Small intestine (tissue), 7 donors: Measurements from ENCODE around the gene PHF21A. TPM values are rescaled to one million over a fixed set of nuclear protein-coding genes. Genes with fewer than 3 reads are reported as not detected.

Experiments
- DNase-seq, 2 donors: peaks; one replicate each; pipeline versions ENCODE4 v3.0.0 to v3.0.0-alpha.2; 2013
- FAIRE-seq: peaks from 2 replicates; lab custom pipeline; 2012; peaks lifted over from hg19 to GRCh38; lab: Jason Lieb, UNC
- H3K27ac ChIP-seq, 3 donors: one replicate each; pipeline ENCODE4 v1.5.1; 2013; ENCODE audit warnings: low read length in 2 of 3, mild to moderate bottlenecking in 2 of 3, control low read depth in 1 of 3, inconsistent platforms in 1 of 3, low read depth in 1 of 3, moderate library complexity in 1 of 3
- H3K27me3 ChIP-seq, 3 donors: one replicate each; pipeline ENCODE4 v1.6.1; 2013; ENCODE audit warnings: low read length in 3 of 3, inconsistent platforms in 1 of 3; ENCODE audit not compliant: control insufficient read depth in 3 of 3, insufficient read depth in 3 of 3
- H3K36me3 ChIP-seq, 3 donors: one replicate each; pipeline ENCODE4 v1.6.1; 2013; ENCODE audit warnings: low read length in 3 of 3, inconsistent platforms in 1 of 3, low read depth in 1 of 3, mild to moderate bottlenecking in 1 of 3, moderate library complexity in 1 of 3; ENCODE audit not compliant: control insufficient read depth in 3 of 3, insufficient read depth in 2 of 3
- H3K4me1 ChIP-seq, 3 donors: one replicate each; pipeline ENCODE4 v1.6.1; 2013; ENCODE audit warnings: low read length in 2 of 3, inconsistent platforms in 1 of 3, low read depth in 1 of 3, mild to moderate bottlenecking in 1 of 3, moderate library complexity in 1 of 3; ENCODE audit not compliant: control insufficient read depth in 3 of 3, insufficient read depth in 2 of 3
- H3K4me3 ChIP-seq, 3 donors: one replicate each; pipeline ENCODE4 v1.5.1; 2013; ENCODE audit warnings: low read length in 3 of 3, control low read depth in 1 of 3, inconsistent platforms in 1 of 3, low read depth in 1 of 3, mild to moderate bottlenecking in 1 of 3, moderate library complexity in 1 of 3
- H3K9me3 ChIP-seq, 2 donors: one replicate each; pipeline ENCODE4 v1.6.1; 2013; ENCODE audit warnings: low read depth in 1 of 2, low read length in 1 of 2; ENCODE audit not compliant: control insufficient read depth in 2 of 2, insufficient read depth in 1 of 2
- WGBS, 3 donors: extraction: QIAGEN DNeasy Blood & Tissue Kit; methylation state at CpG; one replicate each; pipeline ENCODE4 v1.1.7; 2013; 5-methylcytosine and 5-hydroxymethylcytosine counted together
- polyA plus RNA-seq, 4 donors: library from polyadenylated mRNA; stranded (reverse) in 3 of 4; unstranded in 1 of 4; fragments of 200-250 nt in 3 of 4; fragments of 120-200 nt in 1 of 4; gene quantifications; one replicate each; pipeline versions ENCODE4 v1.2.1 to v1.2.3, GENCODE V29; 2013
- donor health status: healthy with polysubstance abuse.
- donor health status: control.
- donor health status: control.
- donor health status: Bipolar disorder and iron deficiency.
- donor health status: healthy.

PHF21A gene
- polyA plus RNA-seq, 4 donors: 4.9 to 22.6 (median 7.7) TPM

GRCh38 chr11:46010100-46010499 lies 111.2 kb downstream of the PHF21A start:
- Histone ChIP-seq H3K36me3 (no peaks in the 10 kb centered on the region), H3K27me3 (no peaks in the 10 kb centered on the region), H3K27ac (no peak overlapping the region), H3K9me3 (no peaks in the 10 kb centered on the region), H3K4me3 (no peak overlapping the region), H3K4me1 (no peaks in the 10 kb centered on the region)
- no peak for FAIRE-seq
- 83 to 98% (median 87%) methylated on average over 1 of the region's 1 CpG for WGBS, 3 donors
- DNase-seq: no peak

DNA sequence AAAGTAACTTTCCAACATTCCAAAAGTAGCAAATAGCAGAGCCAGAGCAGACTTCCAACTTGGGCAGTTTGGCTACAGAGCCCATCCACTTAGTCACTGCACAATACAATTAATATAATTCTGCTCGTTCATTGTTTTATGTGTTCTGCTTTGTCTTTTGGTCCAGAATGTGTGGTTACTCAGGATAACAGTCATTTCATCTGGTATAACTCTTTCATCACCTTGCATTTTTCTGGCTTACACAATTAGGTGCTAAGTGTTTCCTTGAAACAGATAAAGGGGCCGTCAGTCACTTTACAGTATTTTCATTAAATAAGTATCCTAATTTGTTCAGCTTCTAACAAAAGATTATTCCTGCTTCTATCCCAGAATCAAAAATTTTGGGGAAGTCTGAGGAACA lies 111.6 kb downstream of the PHF21A start:
- H3K36me3 ChIP-seq: no peaks in the 10 kb centered on the region
- no peaks in the 10 kb centered on the region for H3K27me3 ChIP-seq
- H3K4me3 ChIP-seq: no peak overlapping the region
- DNase-seq: no peak
- H3K9me3 ChIP-seq: no peaks in the 10 kb centered on the region
- 74 to 85% (median 78%) methylated on average over 2 of the region's 2 CpGs for WGBS, 3 donors
- H3K27ac ChIP-seq: no peak overlapping the region
- H3K4me1 ChIP-seq: no peaks in the 10 kb centered on the region
- no peak for FAIRE-seq

- 39 to 41% (median 39%) methylated on average over 5 of the region's 5 CpGs for WGBS, 3 donors
- H3K27me3 ChIP-seq: no peaks in the 10 kb centered on the region
- no peaks in the 10 kb centered on the region for H3K36me3 ChIP-seq
- FAIRE-seq (no peak), DNase-seq (peak; percentile 76 to 77)
- no peaks in the 10 kb centered on the region for H3K4me1 ChIP-seq
- no peak overlapping the region for H3K27ac ChIP-seq
- H3K9me3 ChIP-seq: no peaks in the 10 kb centered on the region
- no peak overlapping the region for H3K4me3 ChIP-seq
These were observed 114.7 kb downstream of the PHF21A start for GRCh38 chr11:46006418-46007070.

DNA sequence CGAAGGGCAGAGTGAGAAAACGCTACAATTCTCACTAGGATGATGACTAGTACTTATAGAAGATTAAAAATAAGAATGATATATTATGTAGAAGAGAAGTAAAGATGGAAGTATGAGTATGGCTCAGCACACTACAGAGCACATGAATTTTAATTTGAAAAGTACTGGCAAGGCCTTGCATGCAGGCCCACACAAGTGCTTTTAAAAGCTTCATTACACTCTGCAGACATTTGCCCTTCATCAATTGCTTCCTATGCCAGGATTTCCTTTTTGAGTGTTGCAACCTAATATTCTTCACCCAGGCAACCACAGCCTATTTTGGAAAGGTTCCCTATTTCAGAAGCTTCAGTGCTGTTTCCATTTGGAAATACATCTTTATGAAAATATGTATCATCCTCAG lies 117.7 kb downstream of the PHF21A start:
- FAIRE-seq (no peak), DNase-seq (no peak)
- WGBS, 3 donors: 80 to 91% (median 87%) methylated on average over 2 of the region's 2 CpGs
- no peak overlapping the region for H3K4me3 ChIP-seq
- H3K27ac ChIP-seq: no peak overlapping the region
- no peaks in the 10 kb centered on the region for H3K9me3 ChIP-seq
- H3K36me3 ChIP-seq: no peaks in the 10 kb centered on the region
- no peaks in the 10 kb centered on the region for H3K27me3 ChIP-seq
- H3K4me1 ChIP-seq: peaks cover 0 to 3% (median 0%) of the 10 kb centered on the region in 3 donors

DNA sequence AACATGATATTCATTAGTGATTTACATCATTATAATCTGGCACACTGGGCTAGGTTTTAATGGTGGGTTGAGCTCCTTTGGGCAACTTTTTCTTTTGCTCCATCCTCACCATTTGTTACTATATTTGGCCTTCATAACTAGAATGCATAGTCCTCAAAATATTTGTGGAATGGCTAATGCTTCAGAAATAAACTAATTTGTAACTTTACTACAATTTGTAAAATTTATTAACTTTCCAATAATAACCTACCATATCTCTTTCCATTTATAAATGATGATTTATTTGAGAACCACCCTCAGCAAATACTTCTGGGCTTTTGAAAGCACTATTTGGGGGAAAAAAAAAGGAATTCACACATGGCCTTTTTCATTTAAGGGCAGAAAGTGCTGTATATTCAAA lies 119.1 kb downstream of the PHF21A start:
- Histone ChIP-seq H3K4me3 (no peak overlapping the region), H3K4me1 (peaks cover 0 to 3% (median 0%) of the 10 kb centered on the region in 3 donors), H3K9me3 (no peaks in the 10 kb centered on the region), H3K36me3 (no peaks in the 10 kb centered on the region), H3K27me3 (no peaks in the 10 kb centered on the region), H3K27ac (no peak overlapping the region)
- FAIRE-seq (no peak), DNase-seq (no peak)

GRCh38 chr11:46001448-46001914 lies 119.8 kb downstream of the PHF21A start:
- 73 to 91% (median 82%) methylated on average over 3 of the region's 3 CpGs for WGBS, 3 donors

DNA sequence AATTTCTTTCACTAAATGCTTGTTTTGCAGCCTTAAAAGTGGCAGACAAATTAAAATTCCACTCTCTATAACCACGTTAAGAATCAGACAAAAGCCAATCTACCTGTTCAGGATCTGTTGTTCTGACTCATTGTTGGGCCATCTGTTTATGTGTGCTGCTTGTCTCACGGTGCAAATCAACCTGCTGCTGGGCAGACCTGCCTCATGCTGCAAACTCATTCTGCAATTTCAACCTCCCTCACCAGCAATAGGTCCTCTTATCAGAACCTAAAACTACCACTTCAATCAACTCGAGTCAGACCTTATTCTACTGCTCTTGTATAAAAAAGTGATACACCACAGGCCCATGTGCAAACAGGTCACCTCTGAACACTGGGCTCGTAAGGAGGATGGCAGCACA lies 123.7 kb downstream of the PHF21A start:
- DNase-seq (no peak), FAIRE-seq (no peak)
- H3K9me3 ChIP-seq: no peaks in the 10 kb centered on the region
- peaks cover 0 to 3% (median 0%) of the 10 kb centered on the region in 3 donors for H3K4me1 ChIP-seq
- no peak overlapping the region for H3K4me3 ChIP-seq
- 45 to 65% (median 53%) methylated on average over 4 of the region's 4 CpGs for WGBS, 3 donors
- no peaks in the 10 kb centered on the region for H3K27me3 ChIP-seq
- no peaks in the 10 kb centered on the region for H3K36me3 ChIP-seq
- no peak overlapping the region for H3K27ac ChIP-seq

More at GRCh38 chr11:46001448-46001914, 119.8 kb downstream of the PHF21A start:
- Histone ChIP-seq H3K36me3 (no peaks in the 10 kb centered on the region), H3K4me1 (peaks cover 0 to 3% (median 0%) of the 10 kb centered on the region in 3 donors), H3K27ac (no peak overlapping the region), H3K27me3 (no peaks in the 10 kb centered on the region), H3K4me3 (no peak overlapping the region), H3K9me3 (no peaks in the 10 kb centered on the region)
- DNase-seq (no peak), FAIRE-seq (no peak)

DNA sequence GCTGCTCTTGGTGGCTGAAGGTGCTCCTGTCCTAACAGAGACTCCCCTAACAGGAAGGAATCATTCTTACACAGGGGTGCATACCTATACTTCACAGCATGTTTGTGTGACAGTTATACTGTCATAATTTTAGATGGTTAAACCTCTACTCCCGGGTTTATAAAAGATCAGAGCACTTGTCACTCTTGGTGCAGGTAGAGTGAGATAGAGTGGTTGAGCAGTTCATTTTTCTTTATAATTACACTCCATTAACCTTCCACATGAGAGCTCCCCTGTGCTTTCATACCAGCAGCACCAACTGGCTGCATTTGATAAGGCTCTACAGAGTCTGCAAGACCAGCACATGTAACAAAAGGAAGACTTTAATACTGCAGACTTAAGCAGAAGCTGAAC lies 125.9 kb downstream of the PHF21A start:
- FAIRE-seq (no peak), DNase-seq (no peak)

More for the DNA sequence above, 125.9 kb downstream of the PHF21A start:
- 55 to 69% (median 62%) methylated on average over 1 of the region's 1 CpG for WGBS, 3 donors
- H3K27ac ChIP-seq: no peak overlapping the region
- no peaks in the 10 kb centered on the region for H3K9me3 ChIP-seq
- H3K4me1 ChIP-seq: no peaks in the 10 kb centered on the region
- no peaks in the 10 kb centered on the region for H3K27me3 ChIP-seq
- no peaks in the 10 kb centered on the region for H3K36me3 ChIP-seq
- H3K4me3 ChIP-seq: no peak overlapping the region
